Measurements from ENCODE around the gene KIF3B.

GRCh38 chr20:32353848-32354496 is 76.5 kb downstream of the KIF3B start:
- TF ChIP-seq, protein P1, sequence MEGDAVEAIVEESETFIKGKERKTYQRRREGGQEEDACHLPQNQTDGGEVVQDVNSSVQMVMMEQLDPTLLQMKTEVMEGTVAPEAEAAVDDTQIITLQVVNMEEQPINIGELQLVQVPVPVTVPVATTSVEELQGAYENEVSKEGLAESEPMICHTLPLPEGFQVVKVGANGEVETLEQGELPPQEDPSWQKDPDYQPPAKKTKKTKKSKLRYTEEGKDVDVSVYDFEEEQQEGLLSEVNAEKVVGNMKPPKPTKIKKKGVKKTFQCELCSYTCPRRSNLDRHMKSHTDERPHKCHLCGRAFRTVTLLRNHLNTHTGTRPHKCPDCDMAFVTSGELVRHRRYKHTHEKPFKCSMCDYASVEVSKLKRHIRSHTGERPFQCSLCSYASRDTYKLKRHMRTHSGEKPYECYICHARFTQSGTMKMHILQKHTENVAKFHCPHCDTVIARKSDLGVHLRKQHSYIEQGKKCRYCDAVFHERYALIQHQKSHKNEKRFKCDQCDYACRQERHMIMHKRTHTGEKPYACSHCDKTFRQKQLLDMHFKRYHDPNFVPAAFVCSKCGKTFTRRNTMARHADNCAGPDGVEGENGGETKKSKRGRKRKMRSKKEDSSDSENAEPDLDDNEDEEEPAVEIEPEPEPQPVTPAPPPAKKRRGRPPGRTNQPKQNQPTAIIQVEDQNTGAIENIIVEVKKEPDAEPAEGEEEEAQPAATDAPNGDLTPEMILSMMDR (IDR thresholded peaks at IDR 0.05 in 2 of 3, conservative IDR thresholded peaks at IDR 0.05 in 1 of 3; ENCODE audit: control insufficient read depth in 2 of 3, extremely low read depth in 1 of 3, insufficient read depth in 1 of 3, low read depth in 3 of 3, low read length in 3 of 3) = no peak
- no peak for TF ChIP-seq SP1 (IDR thresholded peaks at IDR 0.05; ENCODE audit: low read depth, low read length)
- TF ChIP-seq SPI1 (IDR thresholded peaks at IDR 0.05; ENCODE audit: borderline replicate concordance, insufficient read depth, low read depth, low read length) = no peak
- TF ChIP-seq ZNF217 (IDR thresholded peaks at IDR 0.05) = no peak
- TF ChIP-seq ZZZ3 (IDR thresholded peaks at IDR 0.05; ENCODE audit: control insufficient read depth, insufficient read length, low read depth) = no peak
- no peak for TF ChIP-seq ZBTB11 (CRISPR knock-in tag; IDR thresholded peaks at IDR 0.05)
- TF ChIP-seq ESRRA (IDR thresholded peaks at IDR 0.05; ENCODE audit: low read length) = no peak
- TF ChIP-seq POLR2A (IDR thresholded peaks at IDR 0.05; ENCODE audit: low read depth, low read length) = no peak
- no peak for TF ChIP-seq YY1 (IDR thresholded peaks at IDR 0.05; ENCODE audit: low read depth, low read length)
